HCT116 (cell line): ENCODE data around the gene C2CD2L. TPM values are rescaled to one million over a fixed set of nuclear protein-coding genes. Genes with fewer than 3 reads are reported as not detected.

Experiments
- ATAC-seq: fragments of 200-7000 bp; cut with Tn5 transposase; 2 replicates; pipeline ENCODE4 v1.9.1; 2020; ENCODE audit warnings: mild to moderate bottlenecking, moderate library complexity
- BruUV-seq: library from RNA; stranded (reverse); fragments of 400-500 nt; replicated peaks from 2 replicates; lab custom pipeline; 2021; lab: Mats Ljungman, UMichigan
- CTCF ChIA-PET: fragments of 300-600 bp; sonication (Branson Sonifier 250); formaldehyde crosslinking; loops from one replicate; lab custom pipeline; 2021; ENCODE audit warnings: antibody characterized with exemption; lab: Charles Lee
- POLR2A ChIA-PET: fragments of 300-600, 350-600 bp; sonication (Branson Sonifier 250); formaldehyde crosslinking; loops from one replicate; lab custom pipeline; 2021; ENCODE audit warnings: antibody characterized with exemption; lab: Charles Lee
- RAD21 ChIA-PET, 2 experiments: fragments of 300-600 bp; sonication (Branson Sonifier 250); formaldehyde crosslinking; loops; one replicate each; lab custom pipeline; 2023; ENCODE audit warnings: low total read pairs in 2 of 2; ENCODE audit not compliant: uncharacterized antibody in 2 of 2, unreplicated experiment in 2 of 2, low non-redundant PET in 1 of 2; lab: Charles Lee
- DNase-seq: peaks from one replicate; pipeline ENCODE4 v3.0.0-alpha.2; 2010; ENCODE audit warnings: low read depth, low spot score
- H2AFZ ChIP-seq: fragments of 200-600 bp; shearing (Covaris generic), sonication (generic); 2 replicates; pipeline ENCODE4 v1.6.1; 2017; ENCODE audit warnings: low read depth, mixed run types, mixed read lengths, antibody characterized with exemption, low read length; ENCODE audit not compliant: poor library complexity, severe bottlenecking
- H3K27ac ChIP-seq: 2 replicates; pipeline ENCODE4 v1.5.1; 2012; ENCODE audit warnings: low read depth, low read length
- H3K27me3 ChIP-seq: fragments of 200-600 bp; sonication (generic); 2 replicates; pipeline ENCODE4 v1.6.1; 2016; ENCODE audit warnings: mixed run types, low read length, mixed read lengths; ENCODE audit not compliant: insufficient read depth
- H3K36me3 ChIP-seq, 2 experiments: fragments of 200-500 bp in 1 of 2; fragments of 200-600 bp in 1 of 2; sonication (Bioruptor generic) in 1 of 2; sonication (generic) in 1 of 2; 2 replicates each; pipeline versions ENCODE4 v1.5.1 to v1.6.1; 2014 to 2016; ENCODE audit warnings: low read length in 2 of 2, inconsistent platforms in 1 of 2, mixed read lengths in 1 of 2, mixed run types in 1 of 2; ENCODE audit not compliant: insufficient read depth in 2 of 2, control insufficient read depth in 1 of 2
- H3K4me1 ChIP-seq, 2 experiments: fragments of 200-600 bp in 1 of 2; sonication (generic) in 1 of 2; 2 replicates each; pipeline versions ENCODE4 v1.5.1 to v1.6.1; 2012 to 2017; ENCODE audit warnings: low read length in 2 of 2, inconsistent platforms in 1 of 2, mild to moderate bottlenecking in 1 of 2, mixed read lengths in 1 of 2, mixed run types in 1 of 2, moderate library complexity in 1 of 2; ENCODE audit not compliant: insufficient read depth in 2 of 2, control insufficient read depth in 1 of 2
- H3K4me2 ChIP-seq: fragments of 200-600 bp; sonication (generic); 2 replicates; pipeline ENCODE4 v1.6.1; 2017; ENCODE audit warnings: mixed run types, low read length, mixed read lengths
- H3K4me3 ChIP-seq, 2 experiments: fragments of 200-600 bp in 1 of 2; sonication (generic) in 1 of 2; replicated peaks in 1 of 2; 2 replicates each; pipeline ENCODE4 v1.5.1; 2011 to 2016; ENCODE audit warnings: low read length in 2 of 2, control low read depth in 1 of 2, low read depth in 1 of 2, mild to moderate bottlenecking in 1 of 2, mixed read lengths in 1 of 2, mixed run types in 1 of 2
- H3K79me2 ChIP-seq: fragments of 200-600 bp; sonication (generic); 2 replicates; pipeline ENCODE4 v1.6.1; 2017; ENCODE audit warnings: mild to moderate bottlenecking, mixed run types, low read length, moderate library complexity, mixed read lengths; ENCODE audit not compliant: insufficient read depth
- H3K9ac ChIP-seq: fragments of 200-600 bp; sonication (generic); 2 replicates; pipeline ENCODE4 v1.6.1; 2016; ENCODE audit warnings: low read length, mixed read lengths
- H3K9me2 ChIP-seq: fragments of 200-600 bp; sonication (generic), shearing (Covaris generic); 2 replicates; pipeline ENCODE4 v1.6.1; 2017; ENCODE audit warnings: mixed run types, mild to moderate bottlenecking, moderate library complexity; ENCODE audit not compliant: insufficient read depth
- H3K9me3 ChIP-seq, 2 experiments: fragments of 200-500 bp in 1 of 2; fragments of 200-600 bp in 1 of 2; sonication (Bioruptor generic) in 1 of 2; sonication (generic) in 1 of 2; 2 replicates each; pipeline ENCODE4 v1.6.1; 2014 to 2017; ENCODE audit warnings: low read length in 2 of 2, mixed read lengths in 2 of 2, inconsistent platforms in 1 of 2, low read depth in 1 of 2, mild to moderate bottlenecking in 1 of 2, mixed run types in 1 of 2, moderate library complexity in 1 of 2; ENCODE audit not compliant: control insufficient read depth in 1 of 2, insufficient read depth in 1 of 2
- H4K20me1 ChIP-seq: fragments of 200-600 bp; sonication (generic), shearing (Covaris generic); 2 replicates; pipeline ENCODE4 v1.6.1; 2017; ENCODE audit warnings: mixed run types, mild to moderate bottlenecking, moderate library complexity; ENCODE audit not compliant: insufficient read depth
- CBX3 ChIP-seq: IDR thresholded peaks from 2 replicates; pipeline ENCODE4 v1.6.1; 2012; ENCODE audit warnings: low read depth
- CTCF ChIP-seq, 3 experiments: fragments of 200-600 bp in 1 of 3; sonication (generic) in 1 of 3; IDR thresholded peaks in 2 of 3; conservative IDR thresholded peaks in 1 of 3; 2 replicates each; pipeline ENCODE4 v1.5.1; 2012 to 2017; ENCODE audit warnings: low read depth in 2 of 3, low read length in 2 of 3, antibody characterized with exemption in 1 of 3, borderline replicate concordance in 1 of 3, control low read depth in 1 of 3, mild to moderate bottlenecking in 1 of 3, mixed read lengths in 1 of 3, mixed run types in 1 of 3, moderate library complexity in 1 of 3; ENCODE audit not compliant: insufficient read depth in 1 of 3
- FOSL1 ChIP-seq: IDR thresholded peaks from 2 replicates; pipeline ENCODE4 v1.6.1; 2012; ENCODE audit warnings: low read depth
- JUND ChIP-seq: IDR thresholded peaks from 2 replicates; pipeline ENCODE4 v1.6.1; 2012
- RAD21 ChIP-seq: IDR thresholded peaks from 2 replicates; pipeline ENCODE4 v1.6.1; 2012; ENCODE audit warnings: low read depth, mild to moderate bottlenecking
- SP1 ChIP-seq: IDR thresholded peaks from 2 replicates; pipeline ENCODE4 v1.6.1; 2012; ENCODE audit warnings: low read depth
- TCF7L2 ChIP-seq: IDR thresholded peaks from 2 replicates; pipeline ENCODE4 v1.7.0; 2011; ENCODE audit warnings: borderline replicate concordance, inconsistent platforms; ENCODE audit not compliant: insufficient read depth, insufficient read length; ENCODE audit errors: extremely low read depth
- ZFX ChIP-seq: fragments of 450-650 bp; IDR thresholded peaks from 2 replicates; pipeline ENCODE4 v1.6.1; 2017
- intact Hi-C: fragments of 100-400 bp; cut with micrococcal nuclease; formaldehyde crosslinking; loops from 2 replicates; pipeline ENCODE4 v1.10.0; 2022
- total RNA-seq: library from RNA; stranded (reverse); gene quantifications from one replicate; pipeline ENCODE4 v1.2.1, GENCODE V29; 2021; ENCODE audit not compliant: unreplicated experiment

Gene C2CD2L
- total RNA-seq, 1 experiment from 2014 or later, result 12.4 TPM

- Histone ChIP-seq H3K4me2 (peak overlapping the region; percentile 38; the same call in 1 of the 2 replicates), H4K20me1 (no peaks in the 10 kb centered on the region), H3K9ac (no peak overlapping the region), H3K27ac (no peak overlapping the region), H3K27me3 (no peaks in the 10 kb centered on the region), H3K36me3 (no peaks in the 10 kb centered on the region), H3K4me1 (peaks cover 8 to 11% of the 10 kb centered on the region in 2 experiments; a peak in 3 of 4 replicates), H3K79me2 (no peaks in the 10 kb centered on the region), H3K9me2 (no peaks in the 10 kb centered on the region)
- RAD21 ChIA-PET, result no interaction called here
- ATAC-seq, result no peak
- POLR2A ChIA-PET, result no interaction called here
- CTCF ChIA-PET, result interaction anchor here (1.0 to 1.6 kb wide), 5 partner anchors 9 to 182 kb away, joined by 3 to 6 read pairs (median 3); partner anchors contain the start of gene CBL
- no peak for TF ChIP-seq JUND
- TF ChIP-seq CBX3, result no peak
- no peak for TF ChIP-seq ZFX
- peak in 1 of 3 experiments; percentile 5; a peak in 1 of 6 replicates for TF ChIP-seq CTCF (IDR thresholded peaks at IDR 0.05 in 2 of 3, conservative IDR thresholded peaks at IDR 0.05 in 1 of 3; ENCODE audit: borderline replicate concordance in 1 of 3, insufficient read depth in 1 of 3, low read depth in 2 of 3, low read length in 2 of 3)
- TF ChIP-seq FOSL1, result no peak
- TF ChIP-seq, all 23 proteins: peak for 1
- Histone ChIP-seq H3K9me3 (no peaks in the 10 kb centered on the region), H3K4me3 (no peak overlapping the region), H2AFZ (no peak overlapping the region)
- BruUV-seq, result no TSS peak
- no peak for DNase-seq
- intact Hi-C loops, result no loop called here
Measured at GRCh38 chr11:119156496-119156895, 49.4 kb downstream of the C2CD2L start.

DNA sequence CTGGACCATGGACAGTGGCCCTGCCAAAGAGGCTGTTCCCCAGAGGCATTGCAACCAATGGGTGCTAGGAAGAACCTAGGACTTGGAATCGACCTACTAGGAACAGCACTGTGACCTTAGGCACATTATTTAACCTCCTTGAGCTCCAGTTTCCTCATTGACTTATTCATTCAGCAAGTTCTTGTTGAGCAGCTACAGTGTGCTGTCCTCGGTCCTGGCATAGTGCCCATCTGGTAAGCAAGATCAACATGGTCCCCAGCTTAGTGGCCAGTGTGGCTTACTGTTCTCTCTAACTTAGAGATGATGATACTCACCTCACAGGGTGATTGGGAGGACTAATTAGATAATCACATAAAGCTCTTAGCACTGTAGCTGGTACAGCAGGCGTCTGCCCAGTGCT is 49.9 kb downstream of the C2CD2L start:
- ChIA-PET CTCF (interaction anchor here (1.0 to 1.3 kb wide), 3 partner anchors 10 to 181 kb away, joined by 3 to 4 read pairs (median 3); no protein-coding TSS in a partner anchor), POLR2A (no interaction called here), RAD21 (no interaction called here)
- Histone ChIP-seq H3K9ac (no peak overlapping the region), H3K27ac (no peak overlapping the region), H3K27me3 (no peaks in the 10 kb centered on the region), H3K4me1 (peaks cover 8 to 11% of the 10 kb centered on the region in 2 experiments; a peak in 3 of 4 replicates), H3K36me3 (no peaks in the 10 kb centered on the region), H3K79me2 (no peaks in the 10 kb centered on the region), H3K4me2 (no peak overlapping the region), H2AFZ (no peak overlapping the region), H3K4me3 (no peak overlapping the region), H3K9me3 (no peaks in the 10 kb centered on the region), H4K20me1 (no peaks in the 10 kb centered on the region), H3K9me2 (no peaks in the 10 kb centered on the region)
- no TSS peak for BruUV-seq
- no peak for TF ChIP-seq RAD21
- no peak for TF ChIP-seq TCF7L2
- TF ChIP-seq SP1, result no peak
- DNase-seq (no peak), ATAC-seq (no peak)
- intact Hi-C loops, result no loop called here
